NCI-H2227 (cell line): ENCODE data around the gene SLC52A3.
"Not testable (repeated sequence)": the region's sequence is repeated elsewhere in the genome, so short reads cannot be mapped to it uniquely, and the experiment has no call there.

ENCODE experiments used
- DNase-seq: peaks from one replicate; lab custom pipeline; 2025; ENCODE audit not compliant: unreplicated experiment; lab: John Stamatoyannopoulos, UW

SLC52A3 gene

GRCh38 chr20:768426-768978, at the start of gene SLC52A3:
SLC52A3 (minus strand) TSS chr20:768500; CDS start chr20:765774, 2,726 bp downstream.
- DNase-seq, result peak; percentile 30

GRCh38 chr20:815914-816606, 47.8 kb upstream of the SLC52A3 start:
- DNase-seq, result peak; percentile 80

GRCh38 chr20:815226-815625, 46.9 kb upstream of the SLC52A3 start:
- no peak for DNase-seq

GRCh38 chr20:813390-813789, 45.1 kb upstream of the SLC52A3 start:
- no peak for DNase-seq

- DNase-seq, result not testable (repeated sequence)
Measured at GRCh38 chr20:812435-812814, 44.1 kb upstream of the SLC52A3 start.

GRCh38 chr20:811776-812434, 43.6 kb upstream of the SLC52A3 start:
- not testable (repeated sequence) for DNase-seq

GRCh38 chr20:805713-806112, 37.4 kb upstream of the SLC52A3 start:
- DNase-seq, result peak; percentile 8

- DNase-seq, result no peak
Measured at GRCh38 chr20:801678-802077, 33.4 kb upstream of the SLC52A3 start.

GRCh38 chr20:800026-800425, 31.7 kb upstream of the SLC52A3 start:
- not testable (repeated sequence) for DNase-seq

- not testable (repeated sequence) for DNase-seq
Measured at GRCh38 chr20:798746-799145, 30.4 kb upstream of the SLC52A3 start.

GRCh38 chr20:796921-797320, 28.6 kb upstream of the SLC52A3 start:
- DNase-seq, result no peak

- no peak for DNase-seq
Measured at GRCh38 chr20:792248-792647, 23.9 kb upstream of the SLC52A3 start.

GRCh38 chr20:791056-791455, 22.8 kb upstream of the SLC52A3 start:
- DNase-seq, result no peak

- no peak for DNase-seq
Measured at GRCh38 chr20:787825-788224, 19.5 kb upstream of the SLC52A3 start.

GRCh38 chr20:779771-780170, 11.5 kb upstream of the SLC52A3 start:
- DNase-seq, result no peak

- DNase-seq, result no peak
Measured at GRCh38 chr20:776165-776564, 7.9 kb upstream of the SLC52A3 start.

GRCh38 chr20:775679-776135, 7.4 kb upstream of the SLC52A3 start:
- DNase-seq, result no peak

- DNase-seq, result no peak
Measured at GRCh38 chr20:774660-775057, 6.4 kb upstream of the SLC52A3 start.

- no peak for DNase-seq
Measured at GRCh38 chr20:774016-774659, 5.8 kb upstream of the SLC52A3 start.

- no peak for DNase-seq
Measured at GRCh38 chr20:772806-773205, 4.5 kb upstream of the SLC52A3 start.

- no peak for DNase-seq
Measured at GRCh38 chr20:771741-772464, 3.6 kb upstream of the SLC52A3 start.
